DND-41 (cell line): Measurements from ENCODE around the gene WNT9A.

ENCODE experiments used
- EZH2 ChIP-seq: IDR thresholded peaks from 3 replicates; pipeline ENCODE4 v1.6.1; 2012; ENCODE audit warnings: borderline replicate concordance, low read depth, mild to moderate bottlenecking, moderate library complexity, low read length, inconsistent platforms; ENCODE audit not compliant: severe bottlenecking
- TF ChIP-seq, protein P1 (sequence below): IDR thresholded peaks from 2 replicates; pipeline ENCODE4 v1.5.1; 2012; ENCODE audit warnings: borderline replicate concordance, low read length, moderate library complexity, mild to moderate bottlenecking; ENCODE audit not compliant: poor library complexity, severe bottlenecking; ENCODE audit errors: extremely low read depth

DNA sequence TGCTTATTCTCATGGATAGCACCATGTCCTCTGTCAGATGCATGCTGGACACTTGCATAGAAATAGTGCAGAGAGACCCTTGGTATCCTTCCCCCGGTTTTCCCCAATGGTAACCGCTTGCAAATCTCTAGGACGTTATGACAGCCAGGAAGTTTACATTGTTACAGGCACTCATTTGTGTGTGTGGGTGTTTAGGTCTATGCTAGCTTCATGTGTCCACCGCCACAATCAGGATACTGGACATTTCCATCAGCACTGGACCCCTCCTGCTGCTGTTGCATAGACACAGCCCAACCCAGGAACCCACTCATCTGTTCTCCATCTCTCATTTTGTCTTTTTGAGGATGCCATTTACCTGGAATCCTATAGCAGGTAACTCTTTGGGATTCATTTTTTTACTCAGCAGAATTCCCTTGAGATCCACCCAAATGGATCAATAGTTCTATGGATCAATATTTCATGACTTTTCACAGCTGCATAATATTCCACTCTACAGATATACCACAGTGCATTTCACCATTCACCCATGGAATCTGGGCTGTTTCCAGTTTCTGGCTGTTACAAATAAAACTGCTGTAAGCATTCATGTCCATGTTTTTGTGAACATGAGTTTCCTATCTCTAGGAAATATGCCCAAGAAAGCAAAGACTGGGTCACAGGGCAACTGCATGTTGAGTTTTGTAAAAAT lies 6.6 kb upstream of the WNT9A start:
- TF ChIP-seq, protein P1, sequence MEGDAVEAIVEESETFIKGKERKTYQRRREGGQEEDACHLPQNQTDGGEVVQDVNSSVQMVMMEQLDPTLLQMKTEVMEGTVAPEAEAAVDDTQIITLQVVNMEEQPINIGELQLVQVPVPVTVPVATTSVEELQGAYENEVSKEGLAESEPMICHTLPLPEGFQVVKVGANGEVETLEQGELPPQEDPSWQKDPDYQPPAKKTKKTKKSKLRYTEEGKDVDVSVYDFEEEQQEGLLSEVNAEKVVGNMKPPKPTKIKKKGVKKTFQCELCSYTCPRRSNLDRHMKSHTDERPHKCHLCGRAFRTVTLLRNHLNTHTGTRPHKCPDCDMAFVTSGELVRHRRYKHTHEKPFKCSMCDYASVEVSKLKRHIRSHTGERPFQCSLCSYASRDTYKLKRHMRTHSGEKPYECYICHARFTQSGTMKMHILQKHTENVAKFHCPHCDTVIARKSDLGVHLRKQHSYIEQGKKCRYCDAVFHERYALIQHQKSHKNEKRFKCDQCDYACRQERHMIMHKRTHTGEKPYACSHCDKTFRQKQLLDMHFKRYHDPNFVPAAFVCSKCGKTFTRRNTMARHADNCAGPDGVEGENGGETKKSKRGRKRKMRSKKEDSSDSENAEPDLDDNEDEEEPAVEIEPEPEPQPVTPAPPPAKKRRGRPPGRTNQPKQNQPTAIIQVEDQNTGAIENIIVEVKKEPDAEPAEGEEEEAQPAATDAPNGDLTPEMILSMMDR, result no peak
- TF ChIP-seq EZH2, result no peak
